Panc1 (cell line): Measurements from ENCODE around the gene ABLIM2. TPM values are rescaled to one million over a fixed set of nuclear protein-coding genes. Genes with fewer than 3 reads are reported as not detected.
A peak's percentile ranks its signal among the peaks of the same experiment; 100 is the strongest.

Experiments used
- ATAC-seq: fragments of 200-7000 bp; cut with Tn5 transposase; 2 replicates; pipeline ENCODE4 v1.9.1; 2020; ENCODE audit warnings: mild to moderate bottlenecking, moderate library complexity
- BruUV-seq: library from RNA; stranded (reverse); fragments of 400-500 nt; replicated peaks from 2 replicates; lab custom pipeline; 2021; lab: Mats Ljungman, UMichigan
- CTCF ChIA-PET: fragments of 300-600 bp; sonication (Branson Sonifier 250); formaldehyde crosslinking; loops from one replicate; lab custom pipeline; 2022; ENCODE audit warnings: antibody characterized with exemption; lab: Charles Lee
- POLR2A ChIA-PET: fragments of 300-600 bp; sonication (Branson Sonifier 250); formaldehyde crosslinking; loops from one replicate; lab custom pipeline; 2022; ENCODE audit warnings: antibody characterized with exemption; lab: Charles Lee
- DNase-seq: peaks from one replicate; pipeline ENCODE4 v3.0.0-alpha.2; 2010; ENCODE audit warnings: low read depth, low spot score
- H3K27ac ChIP-seq: 2 replicates; pipeline ENCODE4 v1.5.1; 2011; ENCODE audit warnings: mild to moderate bottlenecking, low read length, inconsistent platforms
- H3K27me3 ChIP-seq: fragments of 200-500 bp; sonication (Bioruptor generic); 2 replicates; pipeline ENCODE4 v1.6.0; 2014; ENCODE audit warnings: low read length, inconsistent platforms; ENCODE audit not compliant: control insufficient read depth, insufficient read depth
- H3K36me3 ChIP-seq: fragments of 200-500 bp; sonication (Bioruptor generic); 2 replicates; pipeline ENCODE4 v1.5.1; 2014; ENCODE audit warnings: inconsistent platforms, mild to moderate bottlenecking, low read length, moderate library complexity; ENCODE audit not compliant: control insufficient read depth, insufficient read depth
- H3K4me1 ChIP-seq: 2 replicates; pipeline ENCODE4 v1.5.1; 2011; ENCODE audit warnings: inconsistent platforms, mild to moderate bottlenecking, low read length, moderate library complexity; ENCODE audit not compliant: control insufficient read depth, insufficient read depth
- H3K4me3 ChIP-seq, 2 experiments: 2 replicates each; pipeline ENCODE4 v1.5.1; 2011 to 2012; ENCODE audit warnings: low read depth in 2 of 2, low read length in 2 of 2, mild to moderate bottlenecking in 2 of 2, inconsistent platforms in 1 of 2, moderate library complexity in 1 of 2
- H3K9me3 ChIP-seq: fragments of 200-500 bp; sonication (Bioruptor generic); 2 replicates; pipeline ENCODE4 v1.5.1; 2014; ENCODE audit warnings: low read depth, mild to moderate bottlenecking, inconsistent platforms, low read length, moderate library complexity; ENCODE audit not compliant: control insufficient read depth, insufficient read depth
- POLR2AphosphoS5 ChIP-seq: IDR thresholded peaks from 2 replicates; pipeline ENCODE4 v1.6.1; 2012; ENCODE audit warnings: mild to moderate bottlenecking, low read depth, low read length, moderate library complexity
- SIN3A ChIP-seq: IDR thresholded peaks from 2 replicates; pipeline ENCODE4 v1.6.1; 2012; ENCODE audit warnings: low read depth, mild to moderate bottlenecking, low read length, moderate library complexity, borderline replicate concordance; ENCODE audit not compliant: insufficient read depth
- TCF7L2 ChIP-seq: IDR thresholded peaks from 2 replicates; pipeline ENCODE4 v1.6.1; 2011; ENCODE audit warnings: mild to moderate bottlenecking, low read depth, low read length, inconsistent platforms
- in situ Hi-C: cut with HindIII; loops from 2 replicates; pipeline ENCODE4 v1.10.0; 2016; ENCODE audit warnings: low sequenced_read_pairs, low pct_unique_long_range_greater_than_20kb
- intact Hi-C: fragments of 100-400 bp; cut with micrococcal nuclease; formaldehyde crosslinking; loops from one replicate; pipeline ENCODE4 v1.10.0; 2022; ENCODE audit not compliant: unreplicated experiment
- total RNA-seq: library from RNA; stranded (reverse); gene quantifications from one replicate; pipeline ENCODE4 v1.2.1, GENCODE V29; 2021; ENCODE audit not compliant: unreplicated experiment
- TF ChIP-seq, protein P1 (sequence below): fragments of 450-650 bp; IDR thresholded peaks from 2 replicates; pipeline ENCODE4 v1.5.1; 2017; ENCODE audit warnings: mild to moderate bottlenecking
- TF ChIP-seq, protein P2 (sequence below), 2 experiments: IDR thresholded peaks; 2 replicates each; pipeline ENCODE4 v1.6.1; 2011 to 2012; ENCODE audit warnings: low read depth in 2 of 2, control low read depth in 1 of 2, low read length in 1 of 2, mild to moderate bottlenecking in 1 of 2, moderate library complexity in 1 of 2; ENCODE audit not compliant: insufficient read depth in 1 of 2

The ABLIM2 gene
- total RNA-seq, 1 experiment from 2014 or later, result 0.64 TPM

DNA sequence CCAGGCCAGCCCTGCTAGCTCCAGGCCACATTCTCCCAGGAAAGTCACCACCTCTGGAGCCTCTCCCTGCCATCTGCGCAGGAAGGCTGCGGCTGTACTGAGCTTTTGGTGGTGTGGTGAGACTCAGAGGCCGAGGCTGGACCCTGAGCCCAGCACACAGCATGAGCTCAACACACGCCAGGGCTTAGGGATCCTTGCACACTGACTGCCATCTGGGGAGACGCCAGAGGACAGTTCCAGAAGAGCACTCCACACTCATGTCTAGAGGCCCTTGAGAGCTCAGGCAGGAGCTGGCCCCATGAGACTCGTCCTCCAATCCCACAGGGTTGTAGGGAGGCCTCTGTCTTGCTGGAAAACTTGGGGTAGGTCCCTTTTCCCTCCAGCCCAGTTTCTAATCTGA is 40.6 kb downstream of the ABLIM2 start:
- no peak overlapping the region for H3K27ac ChIP-seq
- no TSS peak for BruUV-seq

DNA sequence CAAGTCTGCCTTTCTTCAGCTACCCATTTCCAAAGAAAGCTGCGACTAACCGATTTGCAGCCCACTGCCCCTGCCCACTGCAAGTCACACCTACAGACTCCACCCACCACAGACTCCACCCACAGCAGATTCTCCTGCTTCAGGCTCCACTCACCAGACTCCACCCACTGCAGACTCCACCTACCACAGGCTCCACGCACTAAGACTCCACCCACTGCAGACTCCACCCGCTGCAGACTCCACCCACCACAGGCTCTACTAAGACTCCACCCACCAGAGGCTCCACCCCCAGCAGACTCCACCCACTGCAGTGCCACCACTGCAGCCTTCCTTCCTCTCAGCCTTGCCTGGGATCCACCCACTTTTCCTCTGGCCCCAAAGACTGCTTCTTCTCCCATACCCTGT is 41.3 kb downstream of the ABLIM2 start:
- Histone ChIP-seq H3K4me3 (no peak overlapping the region), H3K9me3 (no peaks in the 10 kb centered on the region), H3K36me3 (no peaks in the 10 kb centered on the region), H3K27me3 (no peaks in the 10 kb centered on the region), H3K27ac (no peak overlapping the region), H3K4me1 (no peaks in the 10 kb centered on the region)
- ChIA-PET CTCF (no interaction called here), POLR2A (no interaction called here)
- in situ Hi-C loops, result no loop called here
- DNase-seq (no peak), ATAC-seq (peak; percentile 76)
- no TSS peak for BruUV-seq
- TF ChIP-seq, protein P1, sequence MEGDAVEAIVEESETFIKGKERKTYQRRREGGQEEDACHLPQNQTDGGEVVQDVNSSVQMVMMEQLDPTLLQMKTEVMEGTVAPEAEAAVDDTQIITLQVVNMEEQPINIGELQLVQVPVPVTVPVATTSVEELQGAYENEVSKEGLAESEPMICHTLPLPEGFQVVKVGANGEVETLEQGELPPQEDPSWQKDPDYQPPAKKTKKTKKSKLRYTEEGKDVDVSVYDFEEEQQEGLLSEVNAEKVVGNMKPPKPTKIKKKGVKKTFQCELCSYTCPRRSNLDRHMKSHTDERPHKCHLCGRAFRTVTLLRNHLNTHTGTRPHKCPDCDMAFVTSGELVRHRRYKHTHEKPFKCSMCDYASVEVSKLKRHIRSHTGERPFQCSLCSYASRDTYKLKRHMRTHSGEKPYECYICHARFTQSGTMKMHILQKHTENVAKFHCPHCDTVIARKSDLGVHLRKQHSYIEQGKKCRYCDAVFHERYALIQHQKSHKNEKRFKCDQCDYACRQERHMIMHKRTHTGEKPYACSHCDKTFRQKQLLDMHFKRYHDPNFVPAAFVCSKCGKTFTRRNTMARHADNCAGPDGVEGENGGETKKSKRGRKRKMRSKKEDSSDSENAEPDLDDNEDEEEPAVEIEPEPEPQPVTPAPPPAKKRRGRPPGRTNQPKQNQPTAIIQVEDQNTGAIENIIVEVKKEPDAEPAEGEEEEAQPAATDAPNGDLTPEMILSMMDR, result no peak
- no peak for TF ChIP-seq POLR2AphosphoS5
- TF ChIP-seq, protein P2, sequence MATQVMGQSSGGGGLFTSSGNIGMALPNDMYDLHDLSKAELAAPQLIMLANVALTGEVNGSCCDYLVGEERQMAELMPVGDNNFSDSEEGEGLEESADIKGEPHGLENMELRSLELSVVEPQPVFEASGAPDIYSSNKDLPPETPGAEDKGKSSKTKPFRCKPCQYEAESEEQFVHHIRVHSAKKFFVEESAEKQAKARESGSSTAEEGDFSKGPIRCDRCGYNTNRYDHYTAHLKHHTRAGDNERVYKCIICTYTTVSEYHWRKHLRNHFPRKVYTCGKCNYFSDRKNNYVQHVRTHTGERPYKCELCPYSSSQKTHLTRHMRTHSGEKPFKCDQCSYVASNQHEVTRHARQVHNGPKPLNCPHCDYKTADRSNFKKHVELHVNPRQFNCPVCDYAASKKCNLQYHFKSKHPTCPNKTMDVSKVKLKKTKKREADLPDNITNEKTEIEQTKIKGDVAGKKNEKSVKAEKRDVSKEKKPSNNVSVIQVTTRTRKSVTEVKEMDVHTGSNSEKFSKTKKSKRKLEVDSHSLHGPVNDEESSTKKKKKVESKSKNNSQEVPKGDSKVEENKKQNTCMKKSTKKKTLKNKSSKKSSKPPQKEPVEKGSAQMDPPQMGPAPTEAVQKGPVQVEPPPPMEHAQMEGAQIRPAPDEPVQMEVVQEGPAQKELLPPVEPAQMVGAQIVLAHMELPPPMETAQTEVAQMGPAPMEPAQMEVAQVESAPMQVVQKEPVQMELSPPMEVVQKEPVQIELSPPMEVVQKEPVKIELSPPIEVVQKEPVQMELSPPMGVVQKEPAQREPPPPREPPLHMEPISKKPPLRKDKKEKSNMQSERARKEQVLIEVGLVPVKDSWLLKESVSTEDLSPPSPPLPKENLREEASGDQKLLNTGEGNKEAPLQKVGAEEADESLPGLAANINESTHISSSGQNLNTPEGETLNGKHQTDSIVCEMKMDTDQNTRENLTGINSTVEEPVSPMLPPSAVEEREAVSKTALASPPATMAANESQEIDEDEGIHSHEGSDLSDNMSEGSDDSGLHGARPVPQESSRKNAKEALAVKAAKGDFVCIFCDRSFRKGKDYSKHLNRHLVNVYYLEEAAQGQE (IDR thresholded peaks at IDR 0.05; ENCODE audit: insufficient read depth in 1 of 2, low read depth in 2 of 2, low read length in 1 of 2), result no peak
- no peak for TF ChIP-seq SIN3A
- no peak for TF ChIP-seq TCF7L2
- intact Hi-C loops, result no loop called here

More for the DNA sequence above, 40.6 kb downstream of the ABLIM2 start:
- CTCF ChIA-PET, result no interaction called here
- no peaks in the 10 kb centered on the region for H3K4me1 ChIP-seq
- no peaks in the 10 kb centered on the region for H3K9me3 ChIP-seq
- no peak for DNase-seq
- TF ChIP-seq, protein P2 (IDR thresholded peaks at IDR 0.05; ENCODE audit: insufficient read depth in 1 of 2, low read depth in 2 of 2, low read length in 1 of 2), result no peak
- TF ChIP-seq TCF7L2 (no peak), POLR2AphosphoS5 (no peak), SIN3A (no peak)
- TF ChIP-seq, protein P1, result no peak
- H3K36me3 ChIP-seq, result no peaks in the 10 kb centered on the region
- intact Hi-C loops (no loop called here), in situ Hi-C loops (no loop called here)
- ATAC-seq, result no peak
- no peaks in the 10 kb centered on the region for H3K27me3 ChIP-seq
- POLR2A ChIA-PET, result no interaction called here
- no peak overlapping the region for H3K4me3 ChIP-seq
